ENCODE measurements around the gene PPARA. TPM values are rescaled to one million over a fixed set of nuclear protein-coding genes. Genes with fewer than 3 reads are reported as not detected.

PPARA gene
- total RNA-seq, 1 donor from 2014 or later, result 23.0 TPM

DNA sequence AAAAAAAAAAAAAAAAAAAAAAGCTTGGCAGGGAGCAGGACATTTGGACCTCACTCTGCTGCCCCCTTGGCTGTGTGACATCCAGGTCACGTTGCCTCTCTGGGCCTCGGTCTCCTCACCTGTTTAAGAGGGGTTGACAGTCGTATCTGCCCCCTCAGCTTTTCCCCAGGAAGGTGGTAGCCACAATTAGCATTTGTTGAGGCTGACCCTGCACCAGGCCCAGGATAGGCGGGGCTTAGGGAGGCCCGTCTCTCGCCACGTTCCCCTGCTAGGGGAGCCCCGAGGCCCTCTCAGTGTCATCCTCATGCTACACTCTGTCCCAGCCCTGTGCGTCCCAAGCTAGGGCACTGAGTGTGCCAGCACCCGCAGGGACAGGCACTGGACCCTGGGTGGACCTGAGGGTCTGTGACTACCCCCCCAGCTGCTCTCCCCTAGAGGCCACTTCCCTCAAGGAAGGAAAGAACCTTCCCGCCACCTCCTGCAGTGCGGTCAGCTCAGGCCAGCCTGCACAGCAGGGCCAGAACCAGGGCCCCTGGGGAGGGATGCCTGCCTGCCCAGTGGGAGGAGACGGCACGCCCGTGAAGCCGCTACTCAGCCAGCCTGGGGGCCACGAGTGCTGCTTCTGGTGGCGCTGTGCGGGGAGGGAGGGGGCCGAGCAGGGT lies 38.5 kb upstream of the PPARA start:
- no peak for DNase-seq
- Mint-ChIP-seq H3K27me3 (no peaks in the 10 kb centered on the region), H3K36me3 (ENCODE audit: low read depth) (no peaks in the 10 kb centered on the region), H3K27ac (no peak overlapping the region), H3K4me3 (no peak overlapping the region), H3K4me1 (no peaks in the 10 kb centered on the region), H3K9me3 (no peaks in the 10 kb centered on the region)
- POLR2A ChIA-PET, result interaction anchor here (1.0 kb wide), 1 partner anchor 98 kb away, joined by 3 read pairs; no protein-coding TSS in a partner anchor
- intact Hi-C loops (cut with micrococcal nuclease), result no loop called here
- CTCF ChIA-PET, result interaction anchor here (0.9 kb wide), 1 partner anchor 106 kb away, joined by 6 read pairs; no protein-coding TSS in a partner anchor
- TF ChIP-seq, protein P1, sequence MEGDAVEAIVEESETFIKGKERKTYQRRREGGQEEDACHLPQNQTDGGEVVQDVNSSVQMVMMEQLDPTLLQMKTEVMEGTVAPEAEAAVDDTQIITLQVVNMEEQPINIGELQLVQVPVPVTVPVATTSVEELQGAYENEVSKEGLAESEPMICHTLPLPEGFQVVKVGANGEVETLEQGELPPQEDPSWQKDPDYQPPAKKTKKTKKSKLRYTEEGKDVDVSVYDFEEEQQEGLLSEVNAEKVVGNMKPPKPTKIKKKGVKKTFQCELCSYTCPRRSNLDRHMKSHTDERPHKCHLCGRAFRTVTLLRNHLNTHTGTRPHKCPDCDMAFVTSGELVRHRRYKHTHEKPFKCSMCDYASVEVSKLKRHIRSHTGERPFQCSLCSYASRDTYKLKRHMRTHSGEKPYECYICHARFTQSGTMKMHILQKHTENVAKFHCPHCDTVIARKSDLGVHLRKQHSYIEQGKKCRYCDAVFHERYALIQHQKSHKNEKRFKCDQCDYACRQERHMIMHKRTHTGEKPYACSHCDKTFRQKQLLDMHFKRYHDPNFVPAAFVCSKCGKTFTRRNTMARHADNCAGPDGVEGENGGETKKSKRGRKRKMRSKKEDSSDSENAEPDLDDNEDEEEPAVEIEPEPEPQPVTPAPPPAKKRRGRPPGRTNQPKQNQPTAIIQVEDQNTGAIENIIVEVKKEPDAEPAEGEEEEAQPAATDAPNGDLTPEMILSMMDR (IDR thresholded peaks at IDR 0.05), result no peak
- ATAC-seq (ENCODE audit: low read depth), result no peak

DNA sequence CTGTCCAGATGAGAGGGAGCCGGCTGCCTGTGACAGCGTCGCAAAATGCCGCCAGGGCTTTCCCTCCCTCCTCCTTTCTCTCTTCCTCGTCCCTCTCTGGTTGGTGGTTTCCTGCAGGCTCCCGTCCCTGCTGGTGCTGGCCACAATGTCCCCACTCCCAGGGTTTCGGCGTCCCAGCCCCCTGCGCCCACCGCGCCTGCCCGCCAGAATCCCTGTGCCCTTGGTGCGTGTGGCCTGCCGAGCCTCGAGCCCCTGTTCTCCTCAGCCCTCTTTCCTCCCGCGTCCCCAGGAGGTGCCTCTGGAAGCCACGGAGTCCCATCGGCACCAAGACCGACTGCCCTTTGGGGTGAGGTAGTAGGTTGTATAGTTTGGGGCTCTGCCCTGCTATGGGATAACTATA lies 37.9 kb upstream of the PPARA start:
- ATAC-seq (ENCODE audit: low read depth), result no peak
- ChIA-PET CTCF (interaction anchor here (5.5 kb wide), 1 partner anchor 116 kb away, joined by 76 read pairs; no protein-coding TSS in a partner anchor), POLR2A (no interaction called here)
- no peaks in the 10 kb centered on the region for H3K27me3 Mint-ChIP-seq
- H3K9me3 Mint-ChIP-seq, result no peaks in the 10 kb centered on the region
- DNase-seq, result no peak
- H3K4me3 Mint-ChIP-seq, result no peak overlapping the region
- TF ChIP-seq, protein P1 (IDR thresholded peaks at IDR 0.05), result no peak
- no peak overlapping the region for H3K27ac Mint-ChIP-seq
- intact Hi-C loops (cut with micrococcal nuclease), result no loop called here
- no peaks in the 10 kb centered on the region for H3K4me1 Mint-ChIP-seq
- H3K36me3 Mint-ChIP-seq (ENCODE audit: low read depth), result no peaks in the 10 kb centered on the region

DNA sequence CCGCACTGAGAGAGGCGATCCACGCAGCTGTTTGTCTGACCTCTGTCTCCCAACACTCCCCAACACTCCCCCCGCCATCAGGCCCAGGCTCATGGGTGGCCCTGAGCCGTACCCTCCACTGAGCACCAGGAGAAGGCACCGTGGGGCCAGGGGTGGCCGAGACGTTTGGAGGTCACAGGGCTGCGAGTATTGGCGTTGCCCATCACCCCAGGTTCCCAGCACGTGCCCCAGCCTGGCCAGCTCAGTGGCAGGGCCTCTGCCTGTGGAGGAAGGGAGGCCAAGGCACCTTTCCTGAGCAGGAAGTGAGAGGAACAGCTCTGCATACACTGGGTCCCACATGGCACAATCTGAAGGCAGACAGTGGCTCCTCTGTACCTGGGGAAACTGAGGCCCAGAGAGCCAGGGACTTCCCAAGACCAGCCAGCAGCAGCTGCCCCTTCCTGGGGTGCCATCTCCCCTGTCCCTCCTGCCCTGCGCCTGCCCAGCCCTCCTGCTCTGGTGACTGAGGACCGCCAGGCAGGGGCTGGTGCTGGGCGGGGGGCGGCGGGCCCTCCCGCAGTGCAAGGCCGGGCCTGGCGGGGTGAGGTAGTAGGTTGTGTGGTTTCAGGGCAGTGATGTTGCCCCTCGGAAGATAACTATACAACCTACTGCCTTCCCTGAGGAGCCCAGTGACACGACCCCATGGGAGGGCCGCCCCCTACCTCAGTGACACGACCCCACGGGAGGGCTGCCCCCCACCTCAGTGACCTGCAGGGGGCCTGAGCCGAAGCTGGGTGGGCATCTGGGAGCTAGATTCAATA lies 37.0 kb upstream of the PPARA start:
- POLR2A ChIA-PET, result no interaction called here
- DNase-seq, result no peak
- no peak overlapping the region for H3K27ac Mint-ChIP-seq
- no peaks in the 10 kb centered on the region for H3K36me3 Mint-ChIP-seq (ENCODE audit: low read depth)
- CTCF ChIA-PET, result interaction anchor here (4.8 to 5.5 kb wide), 3 partner anchors 100 to 117 kb away, joined by 58 to 153 read pairs (median 76); no protein-coding TSS in a partner anchor
- H3K27me3 Mint-ChIP-seq, result no peaks in the 10 kb centered on the region
- intact Hi-C loops (cut with micrococcal nuclease), result no loop called here
- no peak for ATAC-seq (ENCODE audit: low read depth)
- no peaks in the 10 kb centered on the region for H3K9me3 Mint-ChIP-seq
- no peaks in the 10 kb centered on the region for H3K4me1 Mint-ChIP-seq
- TF ChIP-seq, protein P1 (IDR thresholded peaks at IDR 0.05), result no peak
- no peak overlapping the region for H3K4me3 Mint-ChIP-seq

DNA sequence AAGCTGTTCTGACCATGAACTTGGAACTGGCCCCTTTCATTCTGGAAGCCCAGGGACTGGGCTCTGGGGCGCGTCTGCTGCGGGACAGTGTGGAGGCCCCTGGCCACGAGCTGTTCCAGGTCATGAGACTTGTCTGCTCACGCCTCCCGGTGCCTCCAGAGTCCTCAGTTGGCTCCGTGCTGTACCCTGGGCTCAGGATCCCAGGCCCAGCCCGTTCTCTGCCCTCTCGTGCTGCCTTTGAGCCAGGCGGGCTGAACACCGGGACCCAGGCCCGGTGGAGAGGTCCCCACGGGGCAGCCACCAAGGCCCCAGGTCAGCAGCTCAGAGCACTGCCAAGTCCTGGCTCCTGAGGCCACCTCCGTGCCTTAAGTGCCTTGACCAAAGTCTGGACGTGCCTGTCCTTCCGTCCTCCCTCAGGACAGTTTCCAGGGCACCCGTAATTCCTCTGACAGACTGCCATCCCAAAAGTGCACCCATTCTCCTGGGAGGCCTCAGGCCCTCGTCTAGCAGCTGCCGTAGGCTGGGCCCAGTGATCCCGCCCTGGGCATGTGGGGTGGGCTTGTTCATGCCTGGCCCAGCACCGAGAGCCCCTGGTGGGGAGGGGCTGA lies 36.3 kb upstream of the PPARA start:
- intact Hi-C loops (cut with micrococcal nuclease), result no loop called here
- no peaks in the 10 kb centered on the region for H3K9me3 Mint-ChIP-seq
- POLR2A ChIA-PET, result no interaction called here

More for the DNA sequence above, 36.3 kb upstream of the PPARA start:
- Mint-ChIP-seq H3K4me1 (no peaks in the 10 kb centered on the region), H3K4me3 (no peak overlapping the region), H3K27ac (no peak overlapping the region), H3K36me3 (ENCODE audit: low read depth) (no peaks in the 10 kb centered on the region), H3K27me3 (peaks cover 2% of the 10 kb centered on the region)
- no peak for ATAC-seq (ENCODE audit: low read depth)
- no peak for DNase-seq
- TF ChIP-seq, protein P1 (IDR thresholded peaks at IDR 0.05), result no peak
- CTCF ChIA-PET, result interaction anchor here (2.0 to 5.5 kb wide), 4 partner anchors 100 to 118 kb away, joined by 7 to 153 read pairs (median 67); no protein-coding TSS in a partner anchor

Data from activated B cell treated with CpG ODN at 0.5 μM for 24 hours (primary cell).